Stimulated activated CD8-positive, alpha-beta memory T cell treated with anti-CD3 and anti-CD28 coated beads, Interleukin-7, amount 100 ng/mL, for 1 hour (primary cell): ENCODE data around the gene TEKT5.

ENCODE experiments used
- DNase-seq, 2 donors: peaks; one replicate each; pipeline ENCODE4 v3.0.0-alpha.2; 2020; ENCODE audit warnings: low read depth in 2 of 2

TEKT5 gene

GRCh38 chr16:10609402-10609774 lies 85.3 kb downstream of the TEKT5 start:
- no peak for DNase-seq

DNA sequence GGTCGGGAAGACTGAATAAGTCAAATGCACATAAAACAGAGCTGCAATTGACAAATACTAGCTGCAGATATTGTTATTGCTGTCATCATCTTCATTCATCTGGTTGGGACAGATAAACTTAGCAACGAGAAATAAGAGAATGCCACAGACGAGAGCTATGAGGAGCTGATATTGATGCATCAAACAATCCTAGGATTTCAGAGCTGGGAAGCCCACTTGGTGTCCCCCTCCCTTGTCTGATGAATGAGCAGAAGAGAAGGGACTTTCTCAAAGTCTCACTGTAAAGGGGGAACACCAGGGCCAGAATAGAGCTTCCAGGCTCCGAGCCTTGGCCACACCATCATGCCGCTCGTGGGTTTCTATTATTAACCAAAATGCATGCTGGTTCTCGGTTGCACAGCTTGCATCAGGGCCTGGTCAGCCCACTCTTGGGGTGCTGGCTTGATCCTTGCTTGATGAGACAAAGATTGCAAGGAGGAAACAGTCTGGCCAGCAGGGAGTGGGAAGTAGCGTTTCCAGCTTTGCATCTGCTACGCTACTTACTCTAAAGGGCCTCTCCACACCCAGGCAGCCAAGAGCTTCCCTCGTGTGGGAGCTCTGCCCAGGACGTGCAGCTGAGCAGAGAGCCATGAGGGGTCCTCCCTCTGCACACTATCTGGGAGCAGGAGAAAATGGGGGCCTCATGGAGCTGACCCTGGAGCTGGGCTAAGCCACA lies 85.9 kb downstream of the TEKT5 start:
- no peak for DNase-seq

- no peak for DNase-seq
These were observed 87.6 kb downstream of the TEKT5 start for GRCh38 chr16:10607157-10607556.

DNA sequence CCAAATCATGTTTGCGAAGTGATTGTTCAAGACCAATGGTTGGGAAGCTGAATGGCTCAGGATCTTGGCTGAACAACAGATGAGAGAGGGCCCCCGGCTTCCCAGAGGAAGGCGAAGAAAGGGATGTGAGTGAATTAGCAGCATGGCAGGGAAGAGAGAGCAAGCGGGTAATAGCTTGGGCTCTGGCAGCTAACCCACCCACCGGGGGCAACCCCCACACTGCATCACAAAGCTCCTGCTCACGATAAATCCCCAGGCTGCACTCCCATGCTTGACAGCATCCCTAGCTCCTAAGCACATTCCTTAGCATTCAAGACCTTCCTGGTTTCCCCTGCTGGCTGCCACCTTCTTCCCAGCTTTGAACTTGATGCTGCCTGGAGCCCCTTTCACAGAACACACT lies 88.1 kb downstream of the TEKT5 start:
- DNase-seq = no peak

GRCh38 chr16:10605636-10606035 lies 89.1 kb downstream of the TEKT5 start:
- DNase-seq = no peak

DNA sequence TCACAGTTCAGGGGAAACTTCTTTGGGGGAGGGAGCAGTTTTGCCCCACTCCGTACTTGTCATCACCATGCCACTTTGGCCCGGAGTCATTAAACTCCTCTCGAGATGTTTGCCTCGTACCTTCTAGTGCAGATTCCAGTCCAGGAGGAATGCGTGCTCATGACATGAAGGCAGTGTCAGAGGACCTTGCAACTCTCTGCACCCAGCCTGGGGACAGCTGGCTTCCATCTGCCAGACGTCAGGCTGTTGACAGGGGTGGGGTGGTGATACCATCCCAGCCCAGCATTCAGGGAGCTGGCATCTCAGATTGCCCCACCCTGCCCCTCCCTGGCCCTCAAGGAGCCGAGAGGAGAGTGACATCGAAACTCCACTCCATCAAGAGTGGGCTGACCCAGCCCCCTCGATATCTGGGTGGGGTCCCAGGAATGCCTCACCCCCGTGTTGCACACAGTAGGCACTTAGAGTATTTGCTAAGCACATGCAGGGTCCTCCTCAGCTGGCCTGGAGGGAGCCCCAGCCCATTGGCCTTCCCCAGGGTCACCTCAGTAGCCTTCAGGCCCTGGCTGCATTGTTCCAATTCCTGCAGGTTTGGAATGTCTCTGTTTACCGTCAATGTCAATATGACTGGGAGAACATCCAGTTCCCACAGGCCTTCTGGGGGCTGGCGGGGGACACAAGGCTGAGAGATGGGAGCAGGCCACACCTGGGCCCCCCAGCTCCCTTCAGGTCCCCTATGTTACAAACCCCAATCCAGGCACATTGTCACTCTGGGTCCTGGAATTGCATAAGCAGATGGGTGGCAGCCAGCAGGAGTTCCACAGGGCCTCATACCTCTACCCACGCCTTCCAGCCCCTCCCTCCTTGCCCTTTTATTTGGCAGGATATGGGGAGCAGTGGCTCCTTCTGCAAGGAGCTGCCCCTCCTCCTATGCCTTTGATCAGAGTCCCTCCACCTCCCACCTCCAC lies 93.0 kb downstream of the TEKT5 start:
- no peak for DNase-seq

- no peak for DNase-seq
These were observed 93.8 kb downstream of the TEKT5 start for GRCh38 chr16:10600782-10601443.

GRCh38 chr16:10599626-10600025 lies 95.1 kb downstream of the TEKT5 start:
- no peak for DNase-seq

DNA sequence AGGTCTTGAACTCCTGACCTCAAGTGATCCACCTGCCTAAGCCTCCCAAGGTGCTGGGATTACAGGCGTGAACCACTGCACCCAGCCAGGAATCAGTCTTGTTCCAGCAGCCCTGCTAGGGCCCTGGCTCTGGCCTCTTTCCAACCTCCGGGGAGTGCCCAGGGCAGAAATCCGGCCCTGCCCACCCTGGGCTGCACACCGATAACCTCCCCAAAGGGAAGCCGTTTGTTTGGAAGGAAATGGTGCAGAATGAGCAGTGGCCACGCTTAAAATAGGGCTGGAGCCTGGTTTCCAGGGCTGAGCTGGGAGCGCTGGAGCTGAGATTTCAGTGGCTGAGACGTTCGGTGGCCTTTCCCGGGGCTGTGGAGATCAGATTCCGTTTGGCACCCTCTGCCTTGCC lies 96.6 kb downstream of the TEKT5 start:
- no peak for DNase-seq

GRCh38 chr16:10597187-10597601 lies 97.5 kb downstream of the TEKT5 start:
- DNase-seq = no peak

DNA sequence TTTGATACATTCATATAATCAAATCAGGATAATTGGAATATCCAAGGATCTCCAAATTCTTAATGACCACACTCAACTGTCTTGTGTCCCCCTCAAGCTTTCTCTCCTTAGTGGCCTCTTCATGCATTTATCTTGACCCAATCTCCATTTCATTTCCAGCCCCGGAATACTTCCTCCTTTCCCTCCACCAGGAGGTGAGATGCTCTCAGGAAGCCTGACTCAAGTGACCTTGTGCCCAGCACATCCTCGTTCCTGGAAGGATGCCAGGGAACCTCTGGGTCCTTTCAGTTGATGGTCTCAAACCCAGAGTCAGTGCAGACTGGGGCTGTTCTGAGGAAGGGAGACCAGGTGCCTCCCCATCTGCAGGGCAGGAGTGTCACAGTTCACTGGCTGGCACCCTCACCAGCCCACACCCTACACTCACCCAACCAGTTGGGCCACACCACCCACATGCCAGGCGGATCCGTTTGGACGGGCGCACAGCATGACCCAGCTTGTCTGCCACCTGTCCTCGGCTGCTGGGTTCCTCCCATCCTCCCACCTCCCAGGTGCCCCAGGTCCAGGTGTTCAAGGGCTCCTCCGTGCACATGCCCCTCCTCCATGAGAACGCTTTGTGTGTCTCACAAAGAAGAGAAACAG lies 100.3 kb downstream of the TEKT5 start:
- DNase-seq = no peak

DNA sequence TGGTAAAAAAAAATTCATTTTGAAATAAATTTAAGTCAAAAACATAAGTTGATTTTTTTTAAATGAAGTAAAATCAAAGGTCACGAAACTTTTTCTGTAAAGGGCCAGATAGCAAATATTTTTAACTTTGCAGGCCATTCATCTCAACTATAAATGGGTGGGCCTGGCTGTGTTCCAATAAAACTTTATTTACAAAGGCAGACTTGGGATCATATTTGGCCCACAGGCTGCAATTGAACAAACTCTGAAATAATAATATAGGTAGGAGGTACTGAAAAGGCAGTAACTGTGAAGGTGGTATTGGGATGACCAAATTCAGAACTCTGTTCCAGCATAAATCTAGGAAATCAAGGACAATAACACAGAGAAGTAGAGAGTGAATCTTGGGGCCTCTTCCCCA lies 102.1 kb downstream of the TEKT5 start:
- no peak for DNase-seq

DNA sequence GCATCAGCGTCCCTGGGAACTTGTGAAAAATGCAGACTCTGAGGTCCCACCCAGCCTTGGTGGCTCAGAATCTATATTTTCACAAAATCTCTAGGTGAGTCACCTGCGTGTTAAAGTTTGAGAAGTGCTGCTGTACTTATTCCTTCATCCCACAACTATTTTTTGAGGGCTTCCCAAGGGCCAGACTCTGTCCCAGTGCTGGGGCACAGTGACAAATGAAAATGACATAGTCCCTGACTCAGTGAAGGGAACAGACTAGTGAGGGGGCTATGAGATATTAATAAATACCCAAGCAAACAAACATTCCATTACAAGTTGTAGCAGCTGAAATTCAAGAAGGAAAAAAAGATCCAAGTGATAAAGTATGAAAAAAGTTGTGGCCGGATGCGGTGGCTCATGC lies 104.4 kb downstream of the TEKT5 start:
- DNase-seq = no peak

GRCh38 chr16:10589109-10589508 lies 105.6 kb downstream of the TEKT5 start:
- DNase-seq = no peak

DNA sequence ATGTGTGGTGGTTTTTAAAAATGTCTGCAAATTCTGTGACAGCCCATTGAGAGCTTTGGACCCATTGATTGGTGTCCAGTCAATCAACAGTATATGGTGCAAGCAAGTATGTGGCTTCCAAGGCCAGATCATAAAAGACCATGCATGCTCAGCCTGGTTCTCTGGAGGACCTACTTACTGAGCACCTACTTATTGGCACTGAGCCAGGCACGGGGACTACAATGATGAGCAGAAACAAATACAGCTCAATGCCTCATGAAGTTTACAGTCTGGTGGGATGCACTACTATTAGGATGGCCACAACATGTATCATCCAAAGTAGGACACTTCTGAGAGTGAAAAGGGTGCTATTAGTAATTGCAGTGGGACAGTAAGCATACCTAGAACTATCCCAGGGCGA lies 107.1 kb downstream of the TEKT5 start:
- DNase-seq = no peak

- no peak for DNase-seq
These were observed 109.7 kb downstream of the TEKT5 start for GRCh38 chr16:10584981-10585438.

DNA sequence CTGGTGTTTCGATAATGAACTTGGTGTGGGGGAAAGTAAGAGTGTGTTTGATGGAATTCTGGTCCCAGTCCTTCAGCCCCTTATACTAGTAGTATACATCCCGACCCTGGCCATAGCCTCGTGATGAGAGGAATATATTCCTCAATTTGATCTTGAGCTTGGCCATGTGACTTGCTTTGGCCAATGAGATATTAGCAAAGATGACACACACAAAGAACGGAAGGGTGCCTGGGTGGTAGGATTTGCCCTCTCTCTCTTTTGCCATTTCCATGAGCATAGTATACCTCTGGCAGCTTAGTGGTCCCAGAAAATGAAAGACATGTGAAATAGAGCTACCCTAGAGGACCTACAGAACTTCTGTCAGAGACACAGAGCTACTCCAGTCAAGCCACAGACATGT lies 111.5 kb downstream of the TEKT5 start:
- no peak for DNase-seq

GRCh38 chr16:10581507-10581906 lies 113.2 kb downstream of the TEKT5 start:
- DNase-seq = no peak

DNA sequence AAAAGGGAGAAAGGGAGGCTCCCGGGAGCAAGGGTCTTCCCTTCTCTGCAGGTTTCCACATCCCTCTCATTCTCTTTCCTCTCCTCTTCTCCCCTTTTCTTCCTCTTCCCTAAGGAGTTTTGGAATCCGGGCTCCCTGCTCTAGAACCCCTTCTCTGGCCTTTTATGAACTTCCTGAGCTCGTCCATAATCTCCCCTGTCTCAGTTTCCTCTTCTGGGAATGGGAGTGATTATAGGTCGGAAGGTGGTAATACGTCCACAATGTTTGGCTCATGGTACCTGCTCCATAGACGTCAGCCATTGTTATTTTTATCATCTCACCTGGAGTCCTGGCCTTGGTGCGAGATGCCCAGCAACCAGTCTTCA lies 113.9 kb downstream of the TEKT5 start:
- no peak for DNase-seq

DNA sequence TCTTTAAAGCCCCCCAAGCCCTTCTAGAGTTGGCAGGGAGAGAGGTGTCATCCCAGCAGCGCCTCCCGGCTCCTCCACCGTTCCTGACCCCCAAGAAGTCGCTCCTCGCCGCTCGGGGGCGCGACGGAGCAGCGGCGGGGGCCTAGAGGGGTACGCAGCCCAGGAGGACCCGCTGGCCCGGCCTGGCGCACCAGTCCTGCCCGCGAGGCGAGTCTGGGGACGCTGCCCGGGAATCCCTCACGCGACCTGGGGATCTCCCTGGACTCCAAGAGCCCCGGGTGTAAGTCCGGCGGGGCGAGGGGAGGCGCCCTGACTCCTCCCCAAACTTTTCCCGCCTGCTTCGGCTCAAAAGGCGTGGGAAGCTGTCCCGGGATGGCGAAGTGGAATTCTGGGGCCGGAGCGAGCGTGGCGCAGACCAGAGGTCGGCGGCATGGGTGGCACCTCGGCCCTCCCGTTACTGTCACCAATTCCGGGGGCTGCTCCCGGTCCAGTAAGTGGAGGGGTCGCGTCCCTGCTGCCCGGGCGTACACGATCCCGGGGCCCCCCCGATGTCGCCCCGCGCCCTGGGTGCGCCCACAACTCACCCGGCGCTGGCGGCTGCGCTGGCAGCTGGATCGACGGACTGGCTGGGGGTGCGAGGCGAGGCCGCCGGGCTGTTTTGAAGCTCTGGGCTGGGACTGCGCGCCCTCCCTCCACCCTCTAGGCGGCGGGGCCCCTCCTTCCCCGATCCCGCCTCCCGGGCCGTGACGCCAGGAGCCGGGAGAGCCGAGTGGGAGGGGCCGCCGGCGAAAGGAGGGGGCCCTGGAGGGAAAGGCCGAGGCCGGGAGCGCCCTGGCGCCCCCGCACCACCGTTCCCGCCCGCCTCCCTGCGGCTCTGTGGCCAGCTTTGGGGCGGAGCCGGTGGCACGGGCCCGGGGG lies 114.5 kb downstream of the TEKT5 start, which contains the start of gene EMP2:
TSS of gene EMP2 (minus strand) at position 634 of the 918 bp plus-strand sequence. CDS start 32,981 bp downstream, outside the sequence.
- no peak for DNase-seq

DNA sequence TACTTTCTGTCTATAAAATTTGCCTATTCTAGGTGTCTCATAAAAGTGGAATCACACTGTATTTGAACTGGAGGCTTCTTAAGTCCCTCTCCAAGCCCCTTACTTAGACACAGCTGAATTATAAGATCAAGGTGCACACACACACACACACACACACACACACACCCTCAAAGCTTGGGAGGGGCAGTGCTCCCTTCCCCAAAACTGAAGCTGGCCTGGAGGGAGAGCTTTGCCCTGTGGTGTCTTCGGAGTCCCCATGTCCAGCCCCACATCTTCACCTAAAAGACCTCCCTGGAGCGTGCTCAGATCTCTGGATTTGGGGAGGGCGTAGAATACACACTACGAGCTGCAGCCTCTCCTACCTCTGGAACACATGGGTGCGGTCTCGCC lies 115.2 kb downstream of the TEKT5 start:
- no peak for DNase-seq
